H9 (cell line): ENCODE measurements around the gene RORB. TPM values are rescaled to one million over a fixed set of nuclear protein-coding genes. Genes with fewer than 3 reads are reported as not detected.
A peak's percentile ranks its signal among the peaks of the same experiment; 100 is the strongest.

Source experiments
- DNase-seq: peaks from one replicate; pipeline ENCODE4 v3.0.0-alpha.2; 2017
- H2AFZ ChIP-seq: one replicate; pipeline ENCODE4 v1.6.1; 2013; ENCODE audit warnings: mild to moderate bottlenecking, low read length, control low read depth, moderate library complexity
- H2AK5ac ChIP-seq: 2 replicates; pipeline ENCODE4 v1.6.1; 2013; ENCODE audit warnings: low read length, control low read depth, mixed read lengths; ENCODE audit not compliant: insufficient read length
- H2BK120ac ChIP-seq: one replicate; pipeline ENCODE4 v1.6.1; 2013; ENCODE audit warnings: low read depth, mild to moderate bottlenecking, low read length, control low read depth, inconsistent platforms; ENCODE audit not compliant: poor library complexity, severe bottlenecking
- H2BK12ac ChIP-seq: 2 replicates; pipeline ENCODE4 v1.6.1; 2013; ENCODE audit warnings: low read length, control low read depth, mixed read lengths, low read depth; ENCODE audit not compliant: insufficient read length
- H2BK15ac ChIP-seq: 2 replicates; pipeline ENCODE4 v1.6.1; 2013; ENCODE audit warnings: low read depth, low read length, control low read depth
- H2BK20ac ChIP-seq: one replicate; pipeline ENCODE4 v1.6.1; 2013; ENCODE audit warnings: low read depth, mild to moderate bottlenecking, low read length, control low read depth, inconsistent platforms; ENCODE audit not compliant: poor library complexity, severe bottlenecking
- H2BK5ac ChIP-seq: 2 replicates; pipeline ENCODE4 v1.6.1; 2013; ENCODE audit warnings: low read length, control low read depth, mixed read lengths; ENCODE audit not compliant: insufficient read length
- H3K14ac ChIP-seq: 2 replicates; pipeline ENCODE4 v1.6.1; 2013; ENCODE audit warnings: low read length, control low read depth; ENCODE audit not compliant: insufficient read depth
- H3K18ac ChIP-seq: 2 replicates; pipeline ENCODE4 v1.6.1; 2013; ENCODE audit warnings: low read depth, mild to moderate bottlenecking, mixed read lengths, low read length, control low read depth; ENCODE audit not compliant: insufficient read length
- H3K23ac ChIP-seq: 2 replicates; pipeline ENCODE4 v1.6.1; 2013; ENCODE audit warnings: low read length, control low read depth, mixed read lengths, low read depth; ENCODE audit not compliant: insufficient read length
- H3K23me2 ChIP-seq: 2 replicates; pipeline ENCODE4 v1.6.1; 2013; ENCODE audit warnings: low read depth, mild to moderate bottlenecking, mixed read lengths, low read length, control low read depth; ENCODE audit not compliant: insufficient read length, poor library complexity, severe bottlenecking
- H3K27ac ChIP-seq: 2 replicates; pipeline ENCODE4 v1.5.1; 2013; ENCODE audit warnings: low read length, control low read depth, mixed read lengths, low read depth; ENCODE audit not compliant: insufficient read length
- H3K27me3 ChIP-seq: 2 replicates; pipeline ENCODE4 v1.6.1; 2013; ENCODE audit warnings: low read length, control low read depth, inconsistent platforms; ENCODE audit not compliant: insufficient read depth
- H3K4ac ChIP-seq: 2 replicates; pipeline ENCODE4 v1.6.1; 2013; ENCODE audit warnings: low read depth, mild to moderate bottlenecking, control low read depth, inconsistent platforms, low read length, moderate library complexity
- H3K4me1 ChIP-seq: 2 replicates; pipeline ENCODE4 v1.6.1; 2013; ENCODE audit warnings: low read length, control low read depth, inconsistent platforms; ENCODE audit not compliant: insufficient read depth
- H3K4me2 ChIP-seq: 2 replicates; pipeline ENCODE4 v1.6.1; 2013; ENCODE audit warnings: low read length, control low read depth, mixed read lengths; ENCODE audit not compliant: insufficient read length, insufficient read depth
- H3K56ac ChIP-seq: 2 replicates; pipeline ENCODE4 v1.6.1; 2013; ENCODE audit warnings: low read depth, mild to moderate bottlenecking, mixed read lengths, low read length, control low read depth; ENCODE audit not compliant: insufficient read length
- H3K79me1 ChIP-seq: 2 replicates; pipeline ENCODE4 v1.6.1; 2013; ENCODE audit warnings: low read depth, mild to moderate bottlenecking, moderate library complexity, low read length, control low read depth, inconsistent platforms; ENCODE audit not compliant: insufficient read depth, poor library complexity, severe bottlenecking
- H3K79me2 ChIP-seq: 2 replicates; pipeline ENCODE4 v1.6.1; 2013; ENCODE audit warnings: low read length, control low read depth, inconsistent platforms; ENCODE audit not compliant: insufficient read depth
- H3K9ac ChIP-seq: 2 replicates; pipeline ENCODE4 v1.6.1; 2013; ENCODE audit warnings: low read length, control low read depth, mixed read lengths; ENCODE audit not compliant: insufficient read length; ENCODE audit errors: extremely low read depth
- H3K9me3 ChIP-seq: one replicate; pipeline ENCODE4 v1.6.1; 2013; ENCODE audit warnings: low read depth, low read length, inconsistent platforms; ENCODE audit not compliant: control insufficient read depth
- H3T11ph ChIP-seq: one replicate; pipeline ENCODE4 v1.6.1; 2013; ENCODE audit warnings: mild to moderate bottlenecking, low read length, control low read depth, inconsistent platforms
- H4K20me1 ChIP-seq: one replicate; pipeline ENCODE4 v1.6.1; 2013; ENCODE audit not compliant: control insufficient read depth, insufficient read length, insufficient read depth
- H4K5ac ChIP-seq: 2 replicates; pipeline ENCODE4 v1.6.1; 2013; ENCODE audit warnings: low read depth, mild to moderate bottlenecking, mixed read lengths, low read length, control low read depth; ENCODE audit not compliant: insufficient read length
- H4K8ac ChIP-seq: replicated peaks from 2 replicates; pipeline ENCODE4 v1.6.1; 2013; ENCODE audit warnings: low read length, control low read depth, mixed read lengths, low read depth; ENCODE audit not compliant: insufficient read length
- H4K91ac ChIP-seq: 2 replicates; pipeline ENCODE4 v1.6.1; 2013; ENCODE audit warnings: low read depth, mild to moderate bottlenecking, moderate library complexity, mixed read lengths, low read length, control low read depth; ENCODE audit not compliant: insufficient read length
- H3K27ac Mint-ChIP-seq, 3 experiments: 2 replicates in 2 of 3; 3 replicates in 1 of 3; pipeline ENCODE4 v1.8.0; 2020 to 2021; ENCODE audit warnings: mixed read lengths in 3 of 3, mild to moderate bottlenecking in 1 of 3, moderate library complexity in 1 of 3
- H3K27me3 Mint-ChIP-seq: 2 replicates; pipeline ENCODE4 v1.8.0; 2021; ENCODE audit warnings: low read depth, mild to moderate bottlenecking, moderate library complexity, mixed read lengths
- H3K36me3 Mint-ChIP-seq, 3 experiments: 2 replicates in 2 of 3; 3 replicates in 1 of 3; pipeline ENCODE4 v1.8.0; 2020 to 2021; ENCODE audit warnings: low read depth in 3 of 3, mixed read lengths in 3 of 3; ENCODE audit not compliant: insufficient read depth in 1 of 3
- H3K4me1 Mint-ChIP-seq, 2 experiments: 2 replicates each; pipeline ENCODE4 v1.8.0; 2020; ENCODE audit warnings: mixed read lengths in 2 of 2
- H3K4me3 Mint-ChIP-seq, 2 experiments: 2 replicates in 1 of 2; 3 replicates in 1 of 2; pipeline ENCODE4 v1.8.0; 2020 to 2021; ENCODE audit warnings: mild to moderate bottlenecking in 2 of 2, mixed read lengths in 2 of 2, moderate library complexity in 1 of 2
- H3K9me3 Mint-ChIP-seq, 2 experiments: 2 replicates in 1 of 2; 3 replicates in 1 of 2; pipeline ENCODE4 v1.8.0; 2020; ENCODE audit warnings: mild to moderate bottlenecking in 2 of 2, mixed read lengths in 2 of 2, moderate library complexity in 1 of 2
- WGBS: extraction: QIAGEN DNeasy Blood & Tissue Kit; methylation state at CpG from one replicate; pipeline ENCODE4 v1.1.7; 2013; ENCODE audit warnings: missing lambda C conversion rate, low lambda C conversion rate, mixed read lengths; ENCODE audit not compliant: insufficient read length; ENCODE audit errors: extremely low coverage; 5-methylcytosine and 5-hydroxymethylcytosine counted together
- total RNA-seq: library from RNA; stranded (reverse); gene quantifications from 2 replicates; pipeline ENCODE4 v1.2.1, GENCODE V29; 2021
- TF ChIP-seq, protein P1 (sequence below): fragments of 200-600 bp; sonication (generic); conservative IDR thresholded peaks from 3 replicates; pipeline ENCODE4 v1.8.0; 2021; ENCODE audit warnings: antibody characterized with exemption, mild to moderate bottlenecking

RORB gene
- total RNA-seq, 1 experiment from 2014 or later = 0.31 TPM

GRCh38 chr9:74501570-74501969 lies 4.4 kb downstream of the RORB start:
- H3K27ac Mint-ChIP-seq = no peak overlapping the region
- H3K9me3 Mint-ChIP-seq = peaks cover 0 to 3% of the 10 kb centered on the region in 2 experiments; a peak in 1 of 5 replicates
- no peak overlapping the region for H2BK20ac ChIP-seq
- no peak overlapping the region for H3K4me2 ChIP-seq
- peaks cover 64% of the 10 kb centered on the region for H3K27me3 Mint-ChIP-seq
- H2BK5ac ChIP-seq = no peak overlapping the region
- H3K56ac ChIP-seq = no peak overlapping the region
- H2AK5ac ChIP-seq = no peak overlapping the region
- no peaks in the 10 kb centered on the region for H3K4me1 ChIP-seq
- no peak overlapping the region for H3K4ac ChIP-seq
- H2BK15ac ChIP-seq = no peak overlapping the region
- H2BK120ac ChIP-seq = no peak overlapping the region
- H4K20me1 ChIP-seq = no peaks in the 10 kb centered on the region
- no peak overlapping the region for H3K23ac ChIP-seq
- H3K4me1 Mint-ChIP-seq = peaks cover 34% of the 10 kb centered on the region in 2 experiments
- no peak overlapping the region for H3K14ac ChIP-seq
- WGBS = no CpG with 5 or more reads among the region's 2 CpGs
- H3K23me2 ChIP-seq = peaks cover 40% of the 10 kb centered on the region
- no peak overlapping the region for H4K8ac ChIP-seq
- H3K27me3 ChIP-seq = peaks cover 18% of the 10 kb centered on the region; the same call in 1 of the 2 replicates
- H3K9me3 ChIP-seq = no peaks in the 10 kb centered on the region
- H3K27ac ChIP-seq = no peak overlapping the region
- no peak overlapping the region for H3T11ph ChIP-seq
- H3K18ac ChIP-seq = no peak overlapping the region
- peak overlapping the region in 1 of 2 experiments; percentile 95; a peak in 2 of 5 replicates for H3K4me3 Mint-ChIP-seq
- no peaks in the 10 kb centered on the region for H3K79me1 ChIP-seq
- no peaks in the 10 kb centered on the region for H3K36me3 Mint-ChIP-seq
- H4K91ac ChIP-seq = no peak overlapping the region
- H4K5ac ChIP-seq = no peak overlapping the region
- H2AFZ ChIP-seq = no peak overlapping the region
- no peaks in the 10 kb centered on the region for H3K79me2 ChIP-seq
- TF ChIP-seq, protein P1, sequence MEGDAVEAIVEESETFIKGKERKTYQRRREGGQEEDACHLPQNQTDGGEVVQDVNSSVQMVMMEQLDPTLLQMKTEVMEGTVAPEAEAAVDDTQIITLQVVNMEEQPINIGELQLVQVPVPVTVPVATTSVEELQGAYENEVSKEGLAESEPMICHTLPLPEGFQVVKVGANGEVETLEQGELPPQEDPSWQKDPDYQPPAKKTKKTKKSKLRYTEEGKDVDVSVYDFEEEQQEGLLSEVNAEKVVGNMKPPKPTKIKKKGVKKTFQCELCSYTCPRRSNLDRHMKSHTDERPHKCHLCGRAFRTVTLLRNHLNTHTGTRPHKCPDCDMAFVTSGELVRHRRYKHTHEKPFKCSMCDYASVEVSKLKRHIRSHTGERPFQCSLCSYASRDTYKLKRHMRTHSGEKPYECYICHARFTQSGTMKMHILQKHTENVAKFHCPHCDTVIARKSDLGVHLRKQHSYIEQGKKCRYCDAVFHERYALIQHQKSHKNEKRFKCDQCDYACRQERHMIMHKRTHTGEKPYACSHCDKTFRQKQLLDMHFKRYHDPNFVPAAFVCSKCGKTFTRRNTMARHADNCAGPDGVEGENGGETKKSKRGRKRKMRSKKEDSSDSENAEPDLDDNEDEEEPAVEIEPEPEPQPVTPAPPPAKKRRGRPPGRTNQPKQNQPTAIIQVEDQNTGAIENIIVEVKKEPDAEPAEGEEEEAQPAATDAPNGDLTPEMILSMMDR = no peak
- DNase-seq = no peak
- H2BK12ac ChIP-seq = no peak overlapping the region
- no peak overlapping the region for H3K9ac ChIP-seq
